Transverse colon (tissue), 4 donors: ENCODE data around the gene EDA2R. TPM values are rescaled to one million over a fixed set of nuclear protein-coding genes. Genes with fewer than 3 reads are reported as not detected.

Experiments
- DNase-seq: peaks from one replicate; pipeline ENCODE4 v3.0.0-alpha.2; 2019
- H3K27ac ChIP-seq, 4 donors: fragments of 200-600 bp; sonication (generic); 2 replicates each; pipeline ENCODE4 v1.5.1; 2016 to 2018; ENCODE audit warnings: inconsistent platforms in 4 of 4
- H3K27me3 ChIP-seq: fragments of 200-600 bp; sonication (generic); 2 replicates; pipeline ENCODE4 v1.5.1; 2017; ENCODE audit warnings: inconsistent platforms
- H3K36me3 ChIP-seq, 4 donors: fragments of 200-600 bp; sonication (generic); 2 replicates each; pipeline ENCODE4 v1.5.1; 2017 to 2019; ENCODE audit warnings: inconsistent platforms in 4 of 4
- H3K4me1 ChIP-seq, 4 donors: fragments of 200-600 bp; sonication (generic); 2 replicates each; pipeline ENCODE4 v1.5.1; 2017 to 2020; ENCODE audit warnings: inconsistent platforms in 4 of 4
- H3K4me3 ChIP-seq, 4 donors: fragments of 200-600 bp; sonication (generic); 1 replicate in 1 of 4; 2 replicates in 3 of 4; pipeline versions ENCODE4 v1.5.1 to v1.6.1; 2017 to 2019; ENCODE audit warnings: inconsistent platforms in 4 of 4
- H3K9me3 ChIP-seq, 2 donors: fragments of 200-600 bp; sonication (generic); 2 replicates each; pipeline ENCODE4 v1.5.1; 2017 to 2019; ENCODE audit warnings: inconsistent platforms in 2 of 2
- CTCF ChIP-seq, 5 experiments: fragments of 200-600 bp in 3 of 5; fragments of 450-650 bp in 2 of 5; sonication (generic) in 3 of 5; IDR thresholded peaks; 1 replicate in 2 of 5; 2 replicates in 3 of 5; pipeline ENCODE4 v1.5.1; 2016 to 2017; ENCODE audit warnings: antibody characterized with exemption in 5 of 5, inconsistent platforms in 3 of 5, mild to moderate bottlenecking in 2 of 5, moderate library complexity in 1 of 5
- EP300 ChIP-seq: sonication (generic); formaldehyde crosslinking; IDR thresholded peaks from one replicate; pipeline ENCODE4 v1.6.1; 2017; ENCODE audit warnings: antibody characterized with exemption, low read depth
- POLR2A ChIP-seq: fragments of 450-650 bp; IDR thresholded peaks from one replicate; pipeline ENCODE4 v1.6.1; 2016; ENCODE audit warnings: antibody characterized with exemption, mild to moderate bottlenecking, moderate library complexity
- POLR2AphosphoS5 ChIP-seq, 3 donors: sonication (generic); formaldehyde crosslinking; IDR thresholded peaks; one replicate each; pipeline ENCODE4 v1.6.1; 2016; ENCODE audit warnings: antibody characterized with exemption in 3 of 3
- WGBS, 2 donors: methylation state at CpG; one replicate each; pipeline ENCODE4 v1.1.5; 2018; ENCODE audit warnings: low coverage in 1 of 2; 5-methylcytosine and 5-hydroxymethylcytosine counted together
- in situ Hi-C, 4 donors: fragments of 200-750 bp; cut with MboI; loops; one replicate each; pipeline versions ENCODE4 v1.15.0 to v1.15.1; 2017; ENCODE audit warnings: low sequenced_read_pairs in 3 of 4, low pct_ligation_motif_present in 1 of 4, low pct_unique_long_range_greater_than_20kb in 1 of 4
- intact Hi-C: fragments of 100-400 bp; cut with DNase I; formaldehyde crosslinking; loops from one replicate; pipeline ENCODE4 v1.15.1; 2023; ENCODE audit warnings: low total_unique reads
- total RNA-seq, 4 donors: library from RNA; depleted of rRNA; stranded (reverse); fragments of >200 nt; gene quantifications; one replicate each; pipeline ENCODE4 v1.1.0, GENCODE V29; 2016

EDA2R gene
- total RNA-seq, 4 donors from 2014 or later = 0.48 to 2.0 (median 0.96) TPM; not detected in 1

- Histone ChIP-seq H3K4me3 (no peak overlapping the region), H3K4me1 (no peaks in the 10 kb centered on the region), H3K27me3 (no peaks in the 10 kb centered on the region), H3K27ac (no peak overlapping the region), H3K36me3 (no peaks in the 10 kb centered on the region), H3K9me3 (no peaks in the 10 kb centered on the region)
- DNase-seq = no peak
- WGBS, 2 donors = 29% methylated on average over 1 of the region's 1 CpG; no CpG with 5 or more reads in 1 of the 2 donors
- intact Hi-C loops (no loop called here), in situ Hi-C loops (no loop called here)
- TF ChIP-seq POLR2AphosphoS5 (IDR thresholded peaks at IDR 0.05) (no peak), EP300 (no peak), CTCF (IDR thresholded peaks at IDR 0.05) (no peak), POLR2A (no peak)
Observed at GRCh38 chrX:66602381-66602938, 36.4 kb downstream of the EDA2R start.

DNA sequence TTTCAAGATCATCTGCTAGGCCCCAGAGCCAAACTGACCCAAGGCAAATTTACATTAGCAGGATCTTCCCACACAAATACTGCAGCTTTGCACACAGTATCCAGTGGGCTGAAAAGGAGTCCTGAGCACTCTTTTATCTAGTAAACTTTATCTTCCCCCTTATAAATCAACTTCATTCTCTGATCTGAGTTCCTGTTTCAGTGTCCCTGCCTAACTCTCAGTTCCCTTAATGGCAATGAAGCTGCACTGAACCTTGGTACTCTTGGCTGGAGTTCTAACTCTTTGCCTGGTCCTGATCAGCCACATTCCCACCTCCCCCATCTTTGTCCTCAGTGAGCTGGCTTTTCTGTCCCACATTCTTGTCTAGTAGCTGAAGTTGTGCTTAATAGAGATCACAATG lies 37.4 kb downstream of the EDA2R start:
- no peak for DNase-seq
- H3K9me3 ChIP-seq = no peaks in the 10 kb centered on the region
- no peaks in the 10 kb centered on the region for H3K36me3 ChIP-seq
- in situ Hi-C loops (no loop called here), intact Hi-C loops (no loop called here)
- H3K27ac ChIP-seq = no peak overlapping the region
- no peaks in the 10 kb centered on the region for H3K27me3 ChIP-seq
- TF ChIP-seq CTCF (IDR thresholded peaks at IDR 0.05) (no peak), POLR2AphosphoS5 (IDR thresholded peaks at IDR 0.05) (no peak), POLR2A (no peak), EP300 (no peak)
- no peak overlapping the region for H3K4me3 ChIP-seq
- H3K4me1 ChIP-seq = no peaks in the 10 kb centered on the region

DNA sequence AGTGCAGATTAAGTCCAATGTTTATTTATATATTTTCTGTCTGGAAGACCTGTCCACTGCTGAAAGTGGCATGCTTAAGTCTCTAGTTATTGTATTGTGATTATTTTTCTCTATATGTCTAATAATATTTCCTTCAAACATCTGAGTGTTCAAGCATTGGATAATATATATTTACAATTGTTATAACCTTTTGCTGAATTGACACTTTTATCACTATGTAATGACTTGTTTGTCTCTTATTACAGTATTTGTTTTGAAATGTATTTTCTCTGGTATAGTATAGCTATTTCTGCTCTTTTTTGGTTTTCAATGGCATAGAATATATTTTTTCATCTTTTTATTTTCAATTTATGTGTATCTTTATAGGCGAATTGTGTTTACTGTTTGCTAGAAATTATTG lies 59.7 kb downstream of the EDA2R start:
- in situ Hi-C loops = no loop called here
- intact Hi-C loops = no loop called here
- Histone ChIP-seq H3K27me3 (no peaks in the 10 kb centered on the region), H3K9me3 (no peaks in the 10 kb centered on the region), H3K4me1 (no peaks in the 10 kb centered on the region), H3K4me3 (no peak overlapping the region), H3K27ac (no peak overlapping the region), H3K36me3 (no peaks in the 10 kb centered on the region)
- 41 to 80% methylated on average over 1 of the region's 1 CpG for WGBS, 2 donors
- TF ChIP-seq POLR2AphosphoS5 (IDR thresholded peaks at IDR 0.05) (no peak), EP300 (no peak), POLR2A (no peak), CTCF (IDR thresholded peaks at IDR 0.05) (no peak)
- DNase-seq = no peak

DNA sequence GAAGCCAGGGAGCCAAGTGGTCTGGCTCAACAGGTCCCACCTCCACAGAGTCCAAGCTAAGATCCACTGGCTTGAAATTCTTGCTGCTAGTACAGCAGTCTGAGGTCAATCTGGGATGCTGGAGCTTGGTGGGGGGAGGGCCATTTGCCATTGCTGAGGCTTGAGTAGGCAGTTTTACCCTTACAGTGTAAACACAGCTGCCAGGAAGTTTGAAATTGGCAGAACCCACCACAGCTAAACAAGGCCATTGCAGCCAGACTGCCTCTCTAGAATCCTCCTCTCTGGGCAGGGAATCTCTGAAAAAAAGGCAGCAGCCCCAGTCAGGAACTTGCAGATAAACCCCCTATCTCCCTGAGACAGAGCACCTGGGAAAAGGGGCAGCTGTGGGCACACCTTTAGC lies 84.9 kb downstream of the EDA2R start:
- DNase-seq = no peak
- H3K4me1 ChIP-seq = no peaks in the 10 kb centered on the region
- intact Hi-C loops = no loop called here

More for the DNA sequence above, 84.9 kb downstream of the EDA2R start:
- H3K4me3 ChIP-seq = no peak overlapping the region
- H3K36me3 ChIP-seq = no peaks in the 10 kb centered on the region
- in situ Hi-C loops = no loop called here
- H3K27me3 ChIP-seq = no peaks in the 10 kb centered on the region
- H3K9me3 ChIP-seq = no peaks in the 10 kb centered on the region
- TF ChIP-seq POLR2AphosphoS5 (IDR thresholded peaks at IDR 0.05) (no peak), POLR2A (no peak), CTCF (IDR thresholded peaks at IDR 0.05) (no peak), EP300 (no peak)
- no peak overlapping the region for H3K27ac ChIP-seq
